Left ventricle myocardium superior (tissue), 1 donor: Measurements from ENCODE around the gene PINLYP. TPM values are rescaled to one million over a fixed set of nuclear protein-coding genes. Genes with fewer than 3 reads are reported as not detected.
A peak's percentile ranks its signal among the peaks of the same experiment; 100 is the strongest.
"Not testable (repeated sequence)": the region's sequence is repeated elsewhere in the genome, so short reads cannot be mapped to it uniquely, and the experiment has no call there.

Source experiments
- ATAC-seq: fragments of 200-7000 bp; cut with Tn5 transposase; one replicate; pipeline ENCODE4 v1.9.1; 2020; ENCODE audit warnings: mild to moderate bottlenecking, moderate library complexity
- DNase-seq: peaks from one replicate; pipeline ENCODE4 v3.0.0-alpha.2; 2020
- intact Hi-C: fragments of 100-400 bp; cut with micrococcal nuclease; formaldehyde crosslinking; loops from one replicate; pipeline ENCODE4 v1.11.0; 2022
- total RNA-seq: library from RNA; stranded (reverse); fragmentation: NEBNext Ultra II Directional; extraction: Animal tissue kit (Norgen Biotek cat#: 25700); gene quantifications from one replicate; pipeline ENCODE4 v1.2.1, GENCODE V29; 2021
- donor health status: DM: no; HTN: yes; CAD: no; lungs with severe emphysema.

Gene PINLYP
- total RNA-seq, 1 donor from 2014 or later: 1.4 TPM

- ATAC-seq (no peak), DNase-seq (no peak)
- intact Hi-C loops: no loop called here
These were observed 1.0 kb upstream of the PINLYP start for GRCh38 chr19:43574424-43575155.

DNA sequence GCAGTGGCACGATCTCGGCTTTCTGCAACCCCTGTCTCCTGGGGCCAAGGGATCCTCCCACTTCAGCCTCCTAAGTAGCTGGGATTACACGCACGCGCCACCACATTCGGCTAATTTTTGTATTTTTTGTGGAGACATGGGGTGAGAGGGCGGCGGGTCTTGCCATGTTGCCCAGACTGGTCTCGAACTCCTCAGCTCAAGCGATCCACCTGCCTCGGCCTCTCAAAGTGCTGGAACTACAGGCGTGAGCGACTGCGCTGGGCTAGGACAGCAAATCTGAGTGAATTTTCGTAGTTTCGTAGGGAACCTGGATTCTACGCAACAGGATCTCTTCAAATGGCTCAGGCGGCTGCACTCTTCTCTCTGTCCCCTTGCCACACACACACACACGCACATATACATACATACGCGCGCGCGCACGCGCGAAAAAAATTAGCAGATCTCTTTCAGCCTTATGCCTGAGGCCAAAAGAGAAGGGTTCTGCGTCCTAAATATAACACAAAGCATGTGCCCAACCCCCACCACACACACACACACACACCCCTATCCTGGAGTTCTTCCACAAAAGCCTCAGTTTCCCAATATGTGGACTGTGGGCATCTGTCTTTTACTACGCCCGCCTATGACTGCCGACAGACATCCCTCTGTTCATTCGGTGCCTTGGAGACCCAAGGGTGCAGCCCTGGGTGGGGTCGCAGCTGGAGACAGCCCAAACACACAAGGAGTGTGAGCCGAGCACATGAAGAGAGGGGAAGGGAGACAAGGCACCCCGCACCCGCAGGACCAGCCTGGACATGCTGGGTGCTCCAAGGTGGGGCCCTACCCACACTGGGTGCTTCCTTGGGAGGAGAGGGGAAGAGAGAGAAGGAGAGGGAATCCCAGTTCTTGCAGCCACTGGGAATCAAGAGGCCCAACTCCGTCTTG is 616 bp downstream of the PINLYP start:
- intact Hi-C loops: no loop called here
- DNase-seq (no peak), ATAC-seq (peak; percentile 1)

- no peak for DNase-seq
- intact Hi-C loops: no loop called here
- no peak for ATAC-seq
These were observed 3.2 kb downstream of the PINLYP start for GRCh38 chr19:43578787-43579186.

- DNase-seq (no peak), ATAC-seq (no peak)
- intact Hi-C loops: no loop called here
These were observed 5.9 kb downstream of the PINLYP start for GRCh38 chr19:43581467-43581866.

- ATAC-seq (no peak), DNase-seq (no peak)
- intact Hi-C loops: no loop called here
These were observed 6.9 kb downstream of the PINLYP start for GRCh38 chr19:43582495-43582894.

DNA sequence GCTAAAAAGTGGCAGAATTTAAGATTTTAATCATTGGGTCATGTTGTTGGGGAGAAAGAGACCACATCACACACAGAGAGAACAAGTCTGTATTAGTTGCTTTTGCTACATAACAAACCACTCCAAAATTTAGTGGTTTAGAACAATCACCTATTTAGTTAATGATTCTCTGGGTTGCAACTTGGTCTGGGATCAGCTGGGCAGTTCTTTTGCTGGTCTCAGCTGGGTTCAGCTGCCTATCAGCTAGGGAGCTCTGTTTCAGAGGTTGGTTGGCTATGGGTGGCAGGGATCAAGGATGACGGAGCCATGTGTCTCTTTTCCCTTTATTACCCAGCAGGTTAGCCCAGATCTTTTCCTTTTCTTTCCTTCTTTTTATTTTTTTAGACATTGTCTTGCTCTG is 8.9 kb downstream of the PINLYP start:
- intact Hi-C loops: no loop called here
- DNase-seq (no peak), ATAC-seq (no peak)

DNA sequence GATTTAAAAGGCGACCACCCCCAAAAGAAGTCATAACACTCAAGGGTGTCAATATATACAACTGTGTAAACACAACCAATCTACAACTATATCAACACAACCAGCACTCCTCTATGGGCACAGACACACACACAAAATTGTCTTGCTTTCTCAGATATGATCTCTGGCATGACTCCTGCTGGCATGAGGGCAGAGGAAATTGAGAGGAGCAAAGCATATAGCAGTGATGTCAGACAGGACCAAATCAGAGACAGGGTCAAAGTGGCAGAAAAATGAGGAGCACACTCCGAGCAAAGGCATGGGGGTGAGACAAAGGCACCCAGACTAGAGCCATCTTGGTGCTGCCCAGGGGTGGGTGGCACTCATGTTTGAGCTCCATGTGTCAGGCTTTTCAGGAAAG is 10.7 kb downstream of the PINLYP start:
- intact Hi-C loops: no loop called here
- no peak for DNase-seq
- ATAC-seq: no peak

DNA sequence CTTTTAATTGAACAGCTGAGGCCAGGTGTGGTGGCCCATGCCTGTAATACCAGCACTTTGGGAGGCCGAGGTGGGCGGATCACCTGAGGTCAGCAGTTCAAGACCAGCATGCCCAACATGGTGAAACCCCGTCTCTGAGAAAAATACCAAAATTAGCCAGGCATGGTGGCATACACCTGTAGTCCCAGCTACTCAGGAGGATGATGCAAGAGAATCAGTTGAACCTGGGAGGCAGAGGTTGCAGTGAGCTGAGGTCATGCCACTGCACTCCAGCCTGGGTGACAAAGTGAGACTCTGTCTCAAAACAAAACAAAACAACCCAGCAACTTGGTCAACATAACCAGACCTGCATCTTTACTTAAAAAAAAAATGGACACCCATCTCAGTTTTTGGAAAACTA is 11.4 kb downstream of the PINLYP start:
- intact Hi-C loops, ATAC-seq, DNase-seq: not testable (repeated sequence)

- DNase-seq (no peak), ATAC-seq (no peak)
- intact Hi-C loops: no loop called here
These were observed 13.7 kb downstream of the PINLYP start for GRCh38 chr19:43589277-43589676.

DNA sequence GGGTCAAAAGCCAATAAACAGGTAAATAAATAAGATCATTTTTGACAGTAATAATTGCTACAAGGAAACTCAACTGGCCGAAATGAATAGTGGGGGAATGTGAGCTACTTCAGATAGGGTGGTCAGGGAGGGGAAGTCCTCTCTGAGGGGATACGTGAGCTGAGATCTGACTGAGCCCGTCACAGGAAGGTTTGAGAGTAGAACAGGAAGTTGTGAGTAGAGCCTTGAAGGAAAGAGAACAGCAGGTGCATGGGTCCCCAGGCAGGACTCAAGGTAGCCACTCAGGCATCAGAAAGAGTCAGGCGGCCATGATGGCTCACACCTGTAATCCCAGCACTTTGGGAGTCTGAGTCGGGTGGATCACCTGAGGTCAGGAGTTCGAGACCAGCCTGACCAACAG is 14.1 kb downstream of the PINLYP start:
- intact Hi-C loops: no loop called here
- DNase-seq (no peak), ATAC-seq (no peak)

DNA sequence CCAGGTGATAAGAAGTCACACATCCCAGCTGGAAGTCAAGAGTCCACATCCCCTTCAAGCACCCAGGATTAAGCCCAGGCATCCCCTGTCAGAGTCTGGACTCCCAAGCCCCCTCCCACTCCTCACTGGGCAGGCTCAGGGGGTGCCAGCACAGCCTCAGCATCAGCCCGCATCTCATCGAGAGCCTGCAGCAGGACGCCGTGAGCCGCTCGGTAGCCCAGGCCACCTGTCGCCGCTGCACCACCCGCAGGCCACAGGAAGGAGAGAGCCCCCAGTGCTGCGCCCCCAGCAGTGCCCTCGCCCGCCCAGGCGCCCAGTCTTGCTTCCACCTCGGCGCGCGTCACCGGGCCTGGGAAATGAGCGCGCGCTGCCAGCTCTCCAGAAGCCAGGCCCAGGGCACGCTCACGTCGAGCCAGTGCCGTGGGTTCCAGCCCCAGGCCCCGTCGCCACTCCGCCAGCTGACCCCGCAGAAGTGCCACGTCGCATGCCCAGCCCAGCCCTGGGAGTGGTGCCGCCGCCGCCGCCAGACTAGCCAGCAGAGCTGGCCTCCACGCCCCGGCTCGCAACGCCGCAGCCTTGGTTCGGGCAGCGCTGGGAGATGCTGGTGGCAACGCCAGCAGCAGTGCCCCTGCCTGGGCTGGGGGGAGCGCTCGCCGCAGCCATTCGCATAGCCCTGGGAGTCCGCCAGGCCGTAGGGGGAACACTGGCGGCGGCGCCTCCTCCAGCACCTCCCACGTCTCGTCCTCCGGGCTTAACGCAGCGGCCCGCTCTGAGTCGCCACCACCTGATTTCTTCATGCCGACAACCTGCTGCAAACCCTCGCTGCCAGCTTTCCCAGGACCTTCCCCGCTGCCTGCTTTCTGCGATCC is 16.5 kb downstream of the PINLYP start:
- DNase-seq (no peak), ATAC-seq (no peak)
- intact Hi-C loops: no loop called here

GRCh38 chr19:43592800-43593350 is 17.3 kb downstream of the PINLYP start:
- ATAC-seq: no peak
- intact Hi-C loops: no loop called here
- no peak for DNase-seq

- ATAC-seq: no peak
- DNase-seq: no peak
- intact Hi-C loops: no loop called here
These were observed 18.6 kb downstream of the PINLYP start for GRCh38 chr19:43594081-43594697.

- intact Hi-C loops: no loop called here
- DNase-seq (peak; percentile 57), ATAC-seq (peak; percentile 2)
These were observed 19.4 kb downstream of the PINLYP start for GRCh38 chr19:43594710-43595604.

DNA sequence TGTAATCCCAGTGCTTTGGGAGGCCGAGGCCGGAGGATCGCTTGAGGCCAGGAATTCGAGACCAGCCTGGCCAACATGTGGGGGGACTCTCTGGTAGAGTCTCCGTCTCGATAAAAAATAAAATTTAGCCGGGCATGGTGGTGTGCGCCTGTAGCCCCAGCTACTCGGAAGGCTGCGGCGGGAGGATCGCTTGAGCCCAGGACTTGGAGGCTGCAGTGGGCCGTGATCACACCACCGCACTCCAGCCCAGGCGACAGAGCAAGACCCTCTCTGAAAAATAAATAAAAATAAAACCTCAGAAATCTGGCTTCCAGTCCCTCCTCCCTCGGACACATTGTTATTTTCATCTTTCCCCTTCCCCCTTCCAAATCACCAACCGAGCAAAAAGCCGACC is 20.0 kb downstream of the PINLYP start:
- intact Hi-C loops: no loop called here
- DNase-seq (no peak), ATAC-seq (peak; percentile 20)

DNA sequence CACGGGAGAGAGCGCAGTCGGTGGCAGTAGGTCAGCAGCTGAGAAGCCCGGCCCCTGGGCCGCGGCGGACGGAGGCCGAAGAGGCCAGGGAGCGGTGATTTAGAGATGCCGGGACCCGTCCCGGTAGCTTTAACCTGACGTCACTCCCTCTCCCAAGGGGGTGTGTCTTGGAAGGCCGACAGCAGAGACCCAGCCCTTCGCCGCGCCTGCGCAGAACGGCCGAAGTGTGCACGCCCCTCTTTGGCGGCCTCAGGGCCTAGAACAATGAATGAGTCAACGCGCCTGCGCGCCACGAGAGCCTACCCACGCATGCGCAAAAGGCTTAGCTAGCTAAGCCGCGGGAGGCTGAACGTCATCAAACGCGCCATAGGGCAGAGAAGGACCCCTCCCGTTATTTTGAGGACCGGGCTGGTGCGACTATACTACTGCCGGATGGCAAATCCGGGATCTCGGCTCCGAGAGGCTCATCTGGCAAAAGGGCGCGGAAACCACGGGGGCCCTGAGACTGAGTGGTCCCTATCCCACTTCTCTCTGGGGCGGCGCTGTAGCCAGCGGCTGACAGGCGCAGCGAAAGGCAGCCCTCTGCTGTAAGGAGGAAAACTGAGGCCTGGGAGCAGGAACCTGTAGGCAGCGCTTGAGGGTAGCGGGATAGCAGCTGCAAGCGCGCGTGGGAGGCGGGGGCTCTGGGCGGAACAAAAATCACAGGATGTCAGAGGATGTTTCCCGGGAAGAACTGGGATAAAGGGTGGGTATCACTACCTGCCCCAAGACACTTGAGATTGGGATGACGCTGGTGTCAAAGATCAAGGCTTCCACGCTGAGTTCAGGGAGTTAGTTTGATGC is 20.6 kb downstream of the PINLYP start, which contains the start of the genes IRGQ and ZNF576:
TSS of gene IRGQ (minus strand) at position 136 of the 843 bp plus-strand sequence. CDS start 796 bp downstream, outside the sequence.
TSS of gene ZNF576 (plus strand) at position 597 of the 843 bp plus-strand sequence. CDS start 514 bp downstream, outside the sequence.
- intact Hi-C loops: no loop called here
- DNase-seq (peak; percentile 100), ATAC-seq (peak; percentile 95)
